Measurements from ENCODE around the gene DENND4C. TPM values are rescaled to one million over a fixed set of nuclear protein-coding genes. Genes with fewer than 3 reads are reported as not detected.

DENND4C gene
- total and polyA plus RNA-seq, 2 donors (not counting 1 experiment from before 2014, with no cell fraction given), result 27.4 to 87.0 TPM

DNA sequence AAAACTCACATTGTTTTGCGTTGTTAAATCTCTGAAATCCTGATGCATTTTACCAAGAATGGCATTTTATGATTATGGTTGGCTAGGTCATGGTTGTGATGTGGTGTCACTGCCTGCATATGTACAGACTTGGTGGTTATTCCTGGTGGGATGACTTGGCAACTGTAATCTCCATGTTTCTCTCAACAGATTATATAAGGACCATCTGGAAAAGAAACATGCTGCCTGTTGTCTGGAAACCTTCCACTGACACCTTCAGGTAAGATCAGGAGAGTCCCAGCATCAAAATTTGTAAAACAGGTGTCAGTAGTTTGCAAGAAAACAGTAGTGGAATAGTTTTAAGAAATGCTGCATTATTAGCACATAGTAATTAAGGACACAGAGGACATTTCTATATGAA is 175.3 kb downstream of the DENND4C start:
- H4K20me1 ChIP-seq (ENCODE audit: control insufficient read depth, extremely low read depth, insufficient read depth, low read length), result no peaks in the 10 kb centered on the region
- DNase-seq (ENCODE audit: low read depth in 2 of 2), result no peak
- H3K9me3 ChIP-seq (ENCODE audit: control insufficient read depth, insufficient read depth, low read depth, low read length), result no peaks in the 10 kb centered on the region
- no peak overlapping the region for H3K4me3 ChIP-seq (replicated peaks in 1 of 4; ENCODE audit: control extremely low read depth in 1 of 4, insufficient read depth in 1 of 4, low read depth in 3 of 4, low read length in 4 of 4)
- peaks cover 2% of the 10 kb centered on the region for H3K4me1 ChIP-seq (ENCODE audit: control insufficient read depth, extremely low read depth, insufficient read depth, low read length)
- no peak overlapping the region for H3K4me2 ChIP-seq (ENCODE audit: extremely low read depth, insufficient read depth, low read length)
- H2AFZ ChIP-seq (ENCODE audit: low read length), result no peak overlapping the region
- no peak overlapping the region for H3K9ac ChIP-seq (ENCODE audit: insufficient read depth, low read length)
- no peaks in the 10 kb centered on the region for H3K36me3 ChIP-seq (ENCODE audit: control insufficient read depth, insufficient read depth, low read length)
- H3K27me3 ChIP-seq (ENCODE audit: control insufficient read depth, insufficient read depth, low read length), result no peaks in the 10 kb centered on the region
- H3K27ac ChIP-seq (ENCODE audit: insufficient read depth, low read length), result no peak overlapping the region
- H3K79me2 ChIP-seq (ENCODE audit: control insufficient read depth, insufficient read depth, low read length), result no peaks in the 10 kb centered on the region
- TF ChIP-seq EZH2 (IDR thresholded peaks at IDR 0.05; ENCODE audit: low read length, missing control alignments), result no peak
- TF ChIP-seq CTCF (conservative IDR thresholded peaks at IDR 0.05 in 1 of 2, IDR thresholded peaks at IDR 0.05 in 1 of 2; ENCODE audit: low read depth in 1 of 2, low read length in 2 of 2), result no peak

DNA sequence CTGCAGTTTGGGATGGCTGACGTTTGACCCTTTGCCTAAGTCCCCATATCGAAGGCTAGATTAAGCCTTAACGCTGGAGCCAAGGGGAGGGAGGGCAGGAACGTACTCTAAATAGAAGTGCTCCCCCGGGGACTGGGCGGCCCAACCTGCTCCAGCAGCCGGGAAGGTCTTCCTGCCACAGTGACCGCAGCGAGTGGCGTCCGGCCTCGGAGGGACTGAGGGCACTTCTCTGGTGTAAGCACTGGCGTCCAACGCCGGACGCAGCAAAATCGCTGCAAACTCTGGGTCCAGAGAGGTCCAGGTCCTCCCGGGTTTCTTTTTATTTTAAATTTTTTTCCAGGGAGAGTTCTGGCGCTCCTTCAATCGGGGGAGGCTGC is 177.8 kb downstream of the DENND4C start:
- H3K27ac ChIP-seq (ENCODE audit: insufficient read depth, low read length), result no peak overlapping the region

DNA sequence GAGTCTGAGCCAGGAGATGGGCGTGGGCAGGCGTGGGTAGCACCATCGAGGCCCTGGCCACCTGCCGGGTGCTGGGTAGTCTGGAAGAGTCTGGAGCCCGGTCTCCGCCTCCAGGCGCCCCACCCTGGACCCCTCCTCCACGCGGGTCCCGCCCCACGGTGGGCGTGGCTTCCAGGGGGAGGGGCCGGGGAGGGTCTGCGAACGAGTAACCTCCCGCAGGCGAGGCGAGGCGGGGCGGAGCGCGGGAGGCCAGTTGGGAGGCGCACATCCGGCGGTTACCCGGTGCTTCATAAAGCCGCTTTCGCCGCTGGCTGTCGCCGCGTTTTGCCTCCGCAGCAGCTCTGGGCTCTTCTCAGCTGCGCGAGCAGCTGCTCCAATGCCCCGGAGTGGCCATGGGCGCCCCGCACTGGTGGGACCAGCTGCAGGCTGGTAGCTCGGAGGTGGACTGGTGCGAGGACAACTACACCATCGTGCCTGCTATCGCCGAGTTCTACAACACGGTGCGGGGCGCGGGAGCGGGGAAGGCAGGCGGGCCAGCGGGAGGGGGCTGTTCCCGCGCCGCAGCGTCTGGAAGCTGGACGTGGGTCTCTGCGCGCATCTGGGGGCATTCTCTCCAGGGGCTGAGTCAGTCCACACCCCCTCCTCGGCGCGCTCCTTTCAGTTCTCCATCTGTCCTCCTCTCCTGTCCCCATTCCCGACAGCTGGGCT is 178.4 kb downstream of the DENND4C start, which contains the start of gene ACER2:
ACER2 (plus strand) TSS at position 317 of the 708 bp plus-strand sequence; CDS start at position 393, 76 bp downstream.
- peaks cover 2% of the 10 kb centered on the region for H3K4me1 ChIP-seq (ENCODE audit: control insufficient read depth, extremely low read depth, insufficient read depth, low read length)
- H4K20me1 ChIP-seq (ENCODE audit: control insufficient read depth, extremely low read depth, insufficient read depth, low read length), result no peaks in the 10 kb centered on the region
- no peaks in the 10 kb centered on the region for H3K9me3 ChIP-seq (ENCODE audit: control insufficient read depth, insufficient read depth, low read depth, low read length)
- H3K27ac ChIP-seq (ENCODE audit: insufficient read depth, low read length), result no peak within 1 kb of the TSS
- no peaks in the 10 kb centered on the region for H3K27me3 ChIP-seq (ENCODE audit: control insufficient read depth, insufficient read depth, low read length)
- H2AFZ ChIP-seq (ENCODE audit: low read length), result peak within 1 kb of the TSS; percentile 88
- TF ChIP-seq EZH2 (IDR thresholded peaks at IDR 0.05; ENCODE audit: low read length, missing control alignments), result no peak
- TF ChIP-seq CTCF (conservative IDR thresholded peaks at IDR 0.05 in 1 of 2, IDR thresholded peaks at IDR 0.05 in 1 of 2; ENCODE audit: low read depth in 1 of 2, low read length in 2 of 2), result peak in 1 of 2 donors; percentile 26
- H3K4me2 ChIP-seq (ENCODE audit: extremely low read depth, insufficient read depth, low read length), result peak within 1 kb of the TSS; percentile 94
- H3K4me3 ChIP-seq (replicated peaks in 1 of 4; ENCODE audit: control extremely low read depth in 1 of 4, insufficient read depth in 1 of 4, low read depth in 3 of 4, low read length in 4 of 4), result peak within 1 kb of the TSS; percentile 63 to 93 (median 79)
- peak within 1 kb of the TSS; percentile 32 for H3K9ac ChIP-seq (ENCODE audit: insufficient read depth, low read length)
- no peaks in the 10 kb centered on the region for H3K79me2 ChIP-seq (ENCODE audit: control insufficient read depth, insufficient read depth, low read length)
- DNase-seq (ENCODE audit: low read depth in 2 of 2), result peak; percentile 83 to 88
- no peaks in the 10 kb centered on the region for H3K36me3 ChIP-seq (ENCODE audit: control insufficient read depth, insufficient read depth, low read length)

More for the DNA sequence above, 177.8 kb downstream of the DENND4C start:
- H4K20me1 ChIP-seq (ENCODE audit: control insufficient read depth, extremely low read depth, insufficient read depth, low read length), result no peaks in the 10 kb centered on the region
- peaks cover 2% of the 10 kb centered on the region for H3K4me1 ChIP-seq (ENCODE audit: control insufficient read depth, extremely low read depth, insufficient read depth, low read length)
- H3K36me3 ChIP-seq (ENCODE audit: control insufficient read depth, insufficient read depth, low read length), result no peaks in the 10 kb centered on the region
- no peaks in the 10 kb centered on the region for H3K79me2 ChIP-seq (ENCODE audit: control insufficient read depth, insufficient read depth, low read length)
- TF ChIP-seq CTCF (conservative IDR thresholded peaks at IDR 0.05 in 1 of 2, IDR thresholded peaks at IDR 0.05 in 1 of 2; ENCODE audit: low read depth in 1 of 2, low read length in 2 of 2), result no peak
- TF ChIP-seq EZH2 (IDR thresholded peaks at IDR 0.05; ENCODE audit: low read length, missing control alignments), result no peak
- peak overlapping the region; percentile 86 for H2AFZ ChIP-seq (ENCODE audit: low read length)
- H3K9ac ChIP-seq (ENCODE audit: insufficient read depth, low read length), result no peak overlapping the region
- peak overlapping the region; percentile 35 to 93 (median 74) for H3K4me3 ChIP-seq (replicated peaks in 1 of 4; ENCODE audit: control extremely low read depth in 1 of 4, insufficient read depth in 1 of 4, low read depth in 3 of 4, low read length in 4 of 4)
- peak overlapping the region; percentile 81 for H3K4me2 ChIP-seq (ENCODE audit: extremely low read depth, insufficient read depth, low read length)
- H3K27me3 ChIP-seq (ENCODE audit: control insufficient read depth, insufficient read depth, low read length), result no peaks in the 10 kb centered on the region
- H3K9me3 ChIP-seq (ENCODE audit: control insufficient read depth, insufficient read depth, low read depth, low read length), result no peaks in the 10 kb centered on the region
- DNase-seq (ENCODE audit: low read depth in 2 of 2), result peak in 1 of 2 donors; percentile 6

All from fibroblast of lung (primary cell).